GM23338 (cell line): ENCODE measurements around the gene TMEM63A. TPM values are rescaled to one million over a fixed set of nuclear protein-coding genes. Genes with fewer than 3 reads are reported as not detected.
"Not testable (repeated sequence)": the region's sequence is repeated elsewhere in the genome, so short reads cannot be mapped to it uniquely, and the experiment has no call there.

Experiments used
- ATAC-seq: fragments of 200-7000 bp; cut with Tn5 transposase; 3 replicates; pipeline ENCODE4 v1.9.1; 2020
- DNase-seq: peaks from one replicate; pipeline ENCODE4 v3.0.0-alpha.2; 2015; ENCODE audit warnings: low spot score
- H2AFZ ChIP-seq: fragments of 200-600 bp; sonication (generic); 2 replicates; pipeline ENCODE4 v1.8.0; 2016; ENCODE audit warnings: antibody characterized with exemption, mild to moderate bottlenecking, moderate library complexity
- H3F3A ChIP-seq: fragments of 200-600 bp; sonication (generic); replicated peaks from 2 replicates; pipeline ENCODE4 v1.8.0; 2017; ENCODE audit warnings: antibody characterized with exemption, mixed run types, low read depth
- H3K27ac ChIP-seq: fragments of 200-600 bp; sonication (generic); 2 replicates; pipeline ENCODE4 v1.6.1; 2016; ENCODE audit warnings: low read depth
- H3K27me3 ChIP-seq: fragments of 200-600 bp; sonication (generic); 2 replicates; pipeline ENCODE4 v1.8.0; 2016; ENCODE audit warnings: mild to moderate bottlenecking, mixed run types, moderate library complexity; ENCODE audit not compliant: insufficient read depth
- H3K36me3 ChIP-seq: fragments of 200-600 bp; sonication (generic); 2 replicates; pipeline ENCODE4 v1.8.0; 2016; ENCODE audit warnings: mild to moderate bottlenecking; ENCODE audit not compliant: insufficient read depth
- H3K4me1 ChIP-seq: fragments of 200-600 bp; sonication (generic); 2 replicates; pipeline ENCODE4 v1.8.0; 2016; ENCODE audit warnings: mild to moderate bottlenecking, moderate library complexity; ENCODE audit not compliant: insufficient read depth
- H3K4me2 ChIP-seq: fragments of 200-600 bp; sonication (generic); 2 replicates; pipeline ENCODE4 v1.7.1; 2017; ENCODE audit warnings: mixed run types
- H3K4me3 ChIP-seq: fragments of 200-600 bp; sonication (generic); 2 replicates; pipeline ENCODE4 v1.6.1; 2016; ENCODE audit warnings: mixed run types
- H3K79me2 ChIP-seq: fragments of 200-600 bp; sonication (generic); replicated peaks from 2 replicates; pipeline ENCODE4 v1.8.0; 2017; ENCODE audit warnings: mild to moderate bottlenecking; ENCODE audit not compliant: insufficient read depth
- H3K9me2 ChIP-seq: fragments of 200-600 bp; sonication (generic); 2 replicates; pipeline ENCODE4 v1.8.0; 2017; ENCODE audit not compliant: insufficient read depth
- H4K20me1 ChIP-seq: fragments of 200-600 bp; sonication (generic); replicated peaks from 2 replicates; pipeline ENCODE4 v1.8.0; 2017; ENCODE audit warnings: mild to moderate bottlenecking; ENCODE audit not compliant: insufficient read depth
- H3K27ac Mint-ChIP-seq: 2 replicates; pipeline ENCODE4 v1.8.0; 2020; ENCODE audit warnings: inconsistent platforms, mild to moderate bottlenecking, moderate library complexity, mixed read lengths
- H3K27me3 Mint-ChIP-seq: 3 replicates; pipeline ENCODE4 v1.8.0; 2022; ENCODE audit warnings: low read depth, mild to moderate bottlenecking, moderate library complexity, mixed read lengths, inconsistent platforms; ENCODE audit not compliant: insufficient read depth, poor library complexity
- H3K36me3 Mint-ChIP-seq: 3 replicates; pipeline ENCODE4 v1.8.0; 2021; ENCODE audit warnings: low read depth, mild to moderate bottlenecking, inconsistent platforms, moderate library complexity, mixed read lengths
- H3K4me1 Mint-ChIP-seq: 3 replicates; pipeline ENCODE4 v1.8.0; 2020; ENCODE audit warnings: mild to moderate bottlenecking, inconsistent platforms, mixed read lengths
- H3K4me3 Mint-ChIP-seq: 3 replicates; pipeline ENCODE4 v1.8.0; 2021; ENCODE audit warnings: moderate library complexity, mild to moderate bottlenecking, inconsistent platforms, mixed read lengths
- H3K9me3 Mint-ChIP-seq: 3 replicates; pipeline ENCODE4 v1.8.0; 2020; ENCODE audit warnings: moderate library complexity, mild to moderate bottlenecking, inconsistent platforms, mixed read lengths
- NANOG ChIP-seq: IDR thresholded peaks from 2 replicates; pipeline ENCODE4 v1.6.1; 2016; ENCODE audit warnings: antibody characterized with exemption, borderline replicate concordance
- ZNF114 ChIP-seq: fragments of 250-450 bp; sonication (Bioruptor Pico); IDR thresholded peaks from 2 replicates; pipeline ENCODE4 v1.5.0; 2020; ENCODE audit warnings: mild to moderate bottlenecking, moderate library complexity
- polyA plus RNA-seq: library from polyadenylated mRNA; unstranded; fragments of >200 nt; fragmentation: Nextera tagmentation; extraction: Ambion mirVana; gene quantifications from 2 replicates; pipeline ENCODE4 v1.2.1, GENCODE V29; 2016
- total RNA-seq: library from RNA; depleted of rRNA; stranded (reverse); fragments of >200 nt; shearing (Covaris generic); gene quantifications from 2 replicates; pipeline ENCODE4 v1.2.3, GENCODE V29; 2014
- TF ChIP-seq, protein P1 (sequence below): fragments of 250-450 bp; sonication (Bioruptor Pico); IDR thresholded peaks from 2 replicates; pipeline ENCODE4 v1.5.0; 2020; ENCODE audit warnings: mild to moderate bottlenecking, moderate library complexity

TMEM63A gene
- total and polyA plus RNA-seq, 2 experiments from 2014 or later = 31.7 to 76.9 TPM

DNA sequence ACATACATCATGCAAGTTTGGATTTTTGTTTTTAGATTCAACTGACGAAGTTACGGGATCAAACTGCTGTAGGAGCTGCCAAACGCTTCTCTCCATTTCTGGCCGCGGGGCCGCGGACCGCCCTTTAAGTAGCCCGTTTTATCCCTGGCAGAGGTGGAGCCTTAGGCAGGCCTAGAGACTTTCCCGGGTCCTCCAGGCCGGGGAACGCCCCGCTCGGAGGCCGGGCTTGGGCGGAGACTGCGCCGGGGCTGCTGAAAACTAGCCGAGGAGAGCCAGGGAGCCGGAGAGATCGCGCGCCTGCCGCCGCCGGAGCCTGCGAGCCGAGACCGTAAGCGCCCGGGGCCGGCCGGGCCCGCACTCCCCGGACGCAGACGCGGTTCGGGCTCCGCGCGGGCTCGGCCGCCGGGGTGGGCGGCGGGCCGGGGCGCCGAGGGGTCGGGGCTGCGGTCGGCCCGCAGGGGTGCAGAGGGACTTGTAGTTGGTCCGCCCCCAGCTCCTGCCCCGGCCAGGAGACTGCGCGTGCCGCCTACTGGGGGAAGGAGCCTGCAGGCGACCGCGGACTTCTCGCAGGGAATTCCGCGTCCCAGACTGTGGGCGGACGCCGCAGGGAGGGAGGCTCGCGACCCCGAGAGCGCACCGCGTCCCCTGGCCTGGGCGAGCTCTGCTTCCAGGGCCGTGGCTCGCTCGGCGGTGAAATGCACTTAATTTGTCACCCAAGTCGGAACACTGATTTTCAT lies 72.2 kb downstream of the TMEM63A start, which contains the start of gene EPHX1 (continued):
- no peak for TF ChIP-seq ZNF114
- TF ChIP-seq, protein P1, sequence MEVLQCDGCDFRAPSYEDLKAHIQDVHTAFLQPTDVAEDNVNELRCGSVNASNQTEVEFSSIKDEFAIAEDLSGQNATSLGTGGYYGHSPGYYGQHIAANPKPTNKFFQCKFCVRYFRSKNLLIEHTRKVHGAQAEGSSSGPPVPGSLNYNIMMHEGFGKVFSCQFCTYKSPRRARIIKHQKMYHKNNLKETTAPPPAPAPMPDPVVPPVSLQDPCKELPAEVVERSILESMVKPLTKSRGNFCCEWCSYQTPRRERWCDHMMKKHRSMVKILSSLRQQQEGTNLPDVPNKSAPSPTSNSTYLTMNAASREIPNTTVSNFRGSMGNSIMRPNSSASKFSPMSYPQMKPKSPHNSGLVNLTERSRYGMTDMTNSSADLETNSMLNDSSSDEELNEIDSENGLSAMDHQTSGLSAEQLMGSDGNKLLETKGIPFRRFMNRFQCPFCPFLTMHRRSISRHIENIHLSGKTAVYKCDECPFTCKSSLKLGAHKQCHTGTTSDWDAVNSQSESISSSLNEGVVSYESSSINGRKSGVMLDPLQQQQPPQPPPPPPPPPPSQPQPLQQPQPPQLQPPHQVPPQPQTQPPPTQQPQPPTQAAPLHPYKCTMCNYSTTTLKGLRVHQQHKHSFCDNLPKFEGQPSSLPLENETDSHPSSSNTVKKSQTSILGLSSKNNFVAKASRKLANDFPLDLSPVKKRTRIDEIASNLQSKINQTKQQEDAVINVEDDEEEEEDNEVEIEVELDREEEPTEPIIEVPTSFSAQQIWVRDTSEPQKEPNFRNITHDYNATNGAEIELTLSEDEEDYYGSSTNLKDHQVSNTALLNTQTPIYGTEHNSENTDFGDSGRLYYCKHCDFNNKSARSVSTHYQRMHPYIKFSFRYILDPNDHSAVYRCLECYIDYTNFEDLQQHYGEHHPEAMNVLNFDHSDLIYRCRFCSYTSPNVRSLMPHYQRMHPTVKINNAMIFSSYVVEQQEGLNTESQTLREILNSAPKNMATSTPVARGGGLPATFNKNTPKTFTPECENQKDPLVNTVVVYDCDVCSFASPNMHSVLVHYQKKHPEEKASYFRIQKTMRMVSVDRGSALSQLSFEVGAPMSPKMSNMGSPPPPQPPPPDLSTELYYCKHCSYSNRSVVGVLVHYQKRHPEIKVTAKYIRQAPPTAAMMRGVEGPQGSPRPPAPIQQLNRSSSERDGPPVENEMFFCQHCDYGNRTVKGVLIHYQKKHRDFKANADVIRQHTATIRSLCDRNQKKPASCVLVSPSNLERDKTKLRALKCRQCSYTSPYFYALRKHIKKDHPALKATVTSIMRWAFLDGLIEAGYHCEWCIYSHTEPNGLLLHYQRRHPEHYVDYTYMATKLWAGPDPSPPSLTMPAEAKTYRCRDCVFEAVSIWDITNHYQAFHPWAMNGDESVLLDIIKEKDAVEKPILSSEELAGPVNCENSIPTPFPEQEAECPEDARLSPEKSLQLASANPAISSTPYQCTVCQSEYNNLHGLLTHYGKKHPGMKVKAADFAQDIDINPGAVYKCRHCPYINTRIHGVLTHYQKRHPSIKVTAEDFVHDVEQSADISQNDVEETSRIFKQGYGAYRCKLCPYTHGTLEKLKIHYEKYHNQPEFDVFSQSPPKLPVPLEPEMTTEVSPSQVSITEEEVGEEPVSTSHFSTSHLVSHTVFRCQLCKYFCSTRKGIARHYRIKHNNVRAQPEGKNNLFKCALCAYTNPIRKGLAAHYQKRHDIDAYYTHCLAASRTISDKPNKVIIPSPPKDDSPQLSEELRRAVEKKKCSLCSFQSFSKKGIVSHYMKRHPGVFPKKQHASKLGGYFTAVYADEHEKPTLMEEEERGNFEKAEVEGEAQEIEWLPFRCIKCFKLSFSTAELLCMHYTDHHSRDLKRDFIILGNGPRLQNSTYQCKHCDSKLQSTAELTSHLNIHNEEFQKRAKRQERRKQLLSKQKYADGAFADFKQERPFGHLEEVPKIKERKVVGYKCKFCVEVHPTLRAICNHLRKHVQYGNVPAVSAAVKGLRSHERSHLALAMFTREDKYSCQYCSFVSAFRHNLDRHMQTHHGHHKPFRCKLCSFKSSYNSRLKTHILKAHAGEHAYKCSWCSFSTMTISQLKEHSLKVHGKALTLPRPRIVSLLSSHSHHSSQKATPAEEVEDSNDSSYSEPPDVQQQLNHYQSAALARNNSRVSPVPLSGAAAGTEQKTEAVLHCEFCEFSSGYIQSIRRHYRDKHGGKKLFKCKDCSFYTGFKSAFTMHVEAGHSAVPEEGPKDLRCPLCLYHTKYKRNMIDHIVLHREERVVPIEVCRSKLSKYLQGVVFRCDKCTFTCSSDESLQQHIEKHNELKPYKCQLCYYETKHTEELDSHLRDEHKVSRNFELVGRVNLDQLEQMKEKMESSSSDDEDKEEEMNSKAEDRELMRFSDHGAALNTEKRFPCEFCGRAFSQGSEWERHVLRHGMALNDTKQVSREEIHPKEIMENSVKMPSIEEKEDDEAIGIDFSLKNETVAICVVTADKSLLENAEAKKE (CRISPR knock-in tag) = no peak

DNA sequence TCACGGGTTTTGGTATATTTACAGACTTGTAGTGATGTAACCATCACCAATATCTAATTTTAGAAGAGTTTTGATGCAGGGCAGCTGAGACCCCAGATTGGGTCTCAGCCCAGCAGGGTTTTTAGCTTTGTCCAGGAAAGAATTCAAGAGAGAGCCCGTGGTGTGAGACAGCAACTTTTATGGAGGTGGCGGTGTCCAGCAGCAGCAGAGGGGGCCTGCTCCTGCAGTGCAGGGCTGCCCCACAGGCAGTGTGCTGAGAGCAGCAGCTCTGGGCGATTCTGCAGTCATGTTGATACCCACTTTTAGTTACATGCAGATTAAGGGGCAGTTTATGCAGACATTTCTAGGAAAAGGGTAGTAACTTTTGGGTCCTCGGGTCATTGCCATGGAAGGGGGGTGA lies 74.0 kb downstream of the TMEM63A start:
- Mint-ChIP-seq H3K27ac (no peak overlapping the region), H3K4me3 (no peak overlapping the region; the same call in 2 of the 3 replicates), H3K27me3 (peaks cover 12% of the 10 kb centered on the region), H3K36me3 (peaks cover 4% of the 10 kb centered on the region; the same call in 2 of the 3 replicates), H3K4me1 (peaks cover 17% of the 10 kb centered on the region), H3K9me3 (no peaks in the 10 kb centered on the region)
- H3K4me2 ChIP-seq = no peak overlapping the region
- no peak for ATAC-seq
- 0 out of 2 replicates have a peak, but pooled peaks cover 3% of the 10 kb centered on the region for H4K20me1 ChIP-seq
- H3K27ac ChIP-seq = no peak overlapping the region
- H3K4me3 ChIP-seq = no peak overlapping the region
- H3K4me1 ChIP-seq = peaks cover 22% of the 10 kb centered on the region
- no peaks in the 10 kb centered on the region for H3K9me2 ChIP-seq
- no peaks in the 10 kb centered on the region for H3K27me3 ChIP-seq
- no peak for TF ChIP-seq NANOG
- H3K79me2 ChIP-seq = peaks cover 13% of the 10 kb centered on the region
- H3F3A ChIP-seq = peaks cover 27% of the 10 kb centered on the region; the same call in 1 of the 2 replicates
- DNase-seq = no peak
- no peak overlapping the region for H2AFZ ChIP-seq
- no peaks in the 10 kb centered on the region for H3K36me3 ChIP-seq

DNA sequence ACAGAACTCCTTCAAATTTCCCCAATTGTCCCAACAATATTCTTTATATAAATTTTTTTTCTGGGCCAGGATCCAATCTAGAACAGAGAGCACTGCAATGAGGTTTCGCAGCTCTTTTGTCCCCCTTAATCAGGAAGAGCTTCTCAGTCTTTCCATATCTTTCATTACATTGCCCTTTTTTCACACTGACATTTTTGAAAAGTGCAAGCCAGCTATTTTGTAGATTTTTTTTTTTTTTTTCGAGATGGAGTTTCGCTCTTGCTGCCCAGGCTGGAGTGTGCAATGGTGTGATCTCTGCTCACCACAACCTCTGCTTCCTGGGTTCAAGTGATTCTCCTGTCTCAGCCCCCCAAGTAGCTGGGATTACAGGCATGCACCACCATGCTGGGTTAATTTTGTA lies 75.4 kb downstream of the TMEM63A start:
- H4K20me1 ChIP-seq, H3K36me3 Mint-ChIP-seq, H3K36me3 ChIP-seq, H3K4me3 ChIP-seq, H3K4me3 Mint-ChIP-seq, H3K27ac Mint-ChIP-seq, H2AFZ ChIP-seq, H3K9me2 ChIP-seq, H3K79me2 ChIP-seq, ATAC-seq, H3K4me2 ChIP-seq, DNase-seq, H3K9me3 Mint-ChIP-seq, H3K27ac ChIP-seq, H3K27me3 ChIP-seq: not testable (repeated sequence)
- peaks cover 12% of the 10 kb centered on the region for H3K27me3 Mint-ChIP-seq
- peaks cover 12% of the 10 kb centered on the region for H3K4me1 Mint-ChIP-seq
- Histone ChIP-seq H3F3A (peaks cover 19% of the 10 kb centered on the region; the same call in 1 of the 2 replicates), H3K4me1 (peaks cover 12% of the 10 kb centered on the region)
